HG03442 (cell line): ENCODE results near the gene SIL1.

Experiments used
- ATAC-seq: cut with Tn5 transposase; IDR thresholded peaks from one replicate; pipeline ENCODE4 v1.9.1; 2021; ENCODE audit warnings: mild to moderate bottlenecking, moderate library complexity; ENCODE audit not compliant: unreplicated experiment

SIL1 gene

DNA sequence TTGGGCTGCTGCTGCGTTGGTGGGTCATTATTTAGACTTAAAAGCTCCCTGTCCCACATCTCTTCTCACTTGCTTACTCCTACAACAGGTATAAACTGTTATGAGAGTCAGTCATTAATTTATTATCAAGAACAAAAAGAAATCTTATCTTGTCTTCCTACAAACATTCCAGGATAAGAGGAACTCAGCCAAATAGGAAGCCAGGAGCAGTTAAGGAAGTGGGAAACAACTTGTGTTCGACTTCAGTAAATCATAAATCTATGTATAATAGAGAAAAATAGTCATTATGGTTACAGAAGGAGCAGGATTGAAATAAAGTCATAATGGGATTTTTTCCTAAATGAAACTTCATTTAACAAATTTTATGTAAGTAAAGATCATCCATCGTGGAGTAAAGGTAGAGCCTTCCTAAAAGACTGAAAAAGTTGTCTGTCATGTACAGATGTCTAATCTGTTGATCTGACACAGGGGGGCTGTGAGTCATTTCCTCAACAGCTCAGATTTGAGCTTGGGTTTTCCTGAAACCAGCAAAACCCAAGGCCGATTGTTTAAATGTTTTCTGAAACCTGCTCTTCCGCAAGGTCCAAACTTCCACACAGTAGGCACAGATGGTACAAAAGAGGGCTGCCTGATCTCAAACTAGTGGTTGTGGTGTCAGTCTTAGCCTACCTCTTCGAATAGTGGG lies 297.7 kb downstream of the SIL1 start:
- ATAC-seq: no peak

DNA sequence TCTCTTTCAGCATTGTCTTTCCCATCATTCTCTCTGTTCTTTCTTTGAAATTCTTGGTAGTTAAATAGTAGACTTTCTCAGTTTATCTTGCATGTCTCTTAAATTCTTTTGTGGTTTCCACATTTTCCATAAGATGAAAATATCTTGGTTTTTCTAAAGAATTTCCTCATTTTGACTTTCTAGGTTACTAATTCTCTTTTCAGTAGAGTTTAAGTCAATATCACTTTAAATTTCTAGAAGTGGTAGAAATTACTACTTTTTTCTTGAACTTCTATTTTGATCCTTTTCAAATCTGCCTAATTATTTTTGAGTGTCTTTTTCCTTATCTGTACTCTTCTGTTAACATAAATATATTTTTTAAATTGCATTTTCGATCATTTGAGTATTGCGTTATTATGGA lies 299.4 kb downstream of the SIL1 start:
- no peak for ATAC-seq

GRCh38 chr5:138898299-138898698 lies 299.9 kb downstream of the SIL1 start:
- ATAC-seq: no peak
